GM21619 (cell line): Measurements from ENCODE around the gene NFATC2.

ENCODE experiments used
- ATAC-seq: cut with Tn5 transposase; IDR thresholded peaks from one replicate; pipeline ENCODE4 v1.9.1; 2021; ENCODE audit not compliant: unreplicated experiment

Gene NFATC2

GRCh38 chr20:51398083-51398482, 144.4 kb downstream of the NFATC2 start:
- ATAC-seq, result no peak

GRCh38 chr20:51397137-51397536, 145.4 kb downstream of the NFATC2 start:
- no peak for ATAC-seq

GRCh38 chr20:51396365-51396909, 146.1 kb downstream of the NFATC2 start:
- ATAC-seq, result no peak

- no peak for ATAC-seq
These were observed 147.8 kb downstream of the NFATC2 start for GRCh38 chr20:51394706-51395105.

GRCh38 chr20:51393571-51393970, 148.9 kb downstream of the NFATC2 start:
- no peak for ATAC-seq

GRCh38 chr20:51392614-51393186, 149.8 kb downstream of the NFATC2 start:
- no peak for ATAC-seq

GRCh38 chr20:51391926-51392325, 150.6 kb downstream of the NFATC2 start:
- ATAC-seq, result no peak

- ATAC-seq, result no peak
These were observed 152.8 kb downstream of the NFATC2 start for GRCh38 chr20:51389543-51390264.

GRCh38 chr20:51388756-51389542, 153.6 kb downstream of the NFATC2 start:
- ATAC-seq, result no peak

GRCh38 chr20:51388227-51388626, 154.3 kb downstream of the NFATC2 start:
- no peak for ATAC-seq

- no peak for ATAC-seq
These were observed 155.2 kb downstream of the NFATC2 start for GRCh38 chr20:51387125-51387875.

GRCh38 chr20:51386586-51386985, 155.9 kb downstream of the NFATC2 start:
- no peak for ATAC-seq

GRCh38 chr20:51385646-51386530, 156.6 kb downstream of the NFATC2 start:
- no peak for ATAC-seq

GRCh38 chr20:51384875-51385274, 157.6 kb downstream of the NFATC2 start:
- ATAC-seq, result no peak

- ATAC-seq, result no peak
These were observed 158.5 kb downstream of the NFATC2 start for GRCh38 chr20:51383891-51384510.

GRCh38 chr20:51382986-51383821, 159.3 kb downstream of the NFATC2 start:
- ATAC-seq, result no peak

GRCh38 chr20:51382111-51382985, 160.2 kb downstream of the NFATC2 start:
- no peak for ATAC-seq

GRCh38 chr20:51381557-51381956, 161.0 kb downstream of the NFATC2 start:
- no peak for ATAC-seq
